IMR-90 (cell line): ENCODE measurements around the gene MYO1D.

Experiments used
- POLR2A ChIP-seq: IDR thresholded peaks from 2 replicates; pipeline ENCODE4 v1.6.1; 2012; ENCODE audit warnings: mild to moderate bottlenecking, low read depth, low read length
- RAD21 ChIP-seq: IDR thresholded peaks from 2 replicates; pipeline ENCODE4 v1.6.1; 2012; ENCODE audit warnings: low read length, improper control_type of control experiment
- TF ChIP-seq, protein P1 (sequence below): conservative IDR thresholded peaks from 2 replicates; pipeline ENCODE4 v1.5.1; 2012; ENCODE audit warnings: mild to moderate bottlenecking, low read depth, low read length, improper control_type of control experiment
- TF ChIP-seq, protein P2 (sequence below): fragments of 150-350 bp; IDR thresholded peaks from 2 replicates; pipeline ENCODE4 v1.6.1; 2016; ENCODE audit warnings: low read depth, mild to moderate bottlenecking, low read length, moderate library complexity, borderline replicate concordance

DNA sequence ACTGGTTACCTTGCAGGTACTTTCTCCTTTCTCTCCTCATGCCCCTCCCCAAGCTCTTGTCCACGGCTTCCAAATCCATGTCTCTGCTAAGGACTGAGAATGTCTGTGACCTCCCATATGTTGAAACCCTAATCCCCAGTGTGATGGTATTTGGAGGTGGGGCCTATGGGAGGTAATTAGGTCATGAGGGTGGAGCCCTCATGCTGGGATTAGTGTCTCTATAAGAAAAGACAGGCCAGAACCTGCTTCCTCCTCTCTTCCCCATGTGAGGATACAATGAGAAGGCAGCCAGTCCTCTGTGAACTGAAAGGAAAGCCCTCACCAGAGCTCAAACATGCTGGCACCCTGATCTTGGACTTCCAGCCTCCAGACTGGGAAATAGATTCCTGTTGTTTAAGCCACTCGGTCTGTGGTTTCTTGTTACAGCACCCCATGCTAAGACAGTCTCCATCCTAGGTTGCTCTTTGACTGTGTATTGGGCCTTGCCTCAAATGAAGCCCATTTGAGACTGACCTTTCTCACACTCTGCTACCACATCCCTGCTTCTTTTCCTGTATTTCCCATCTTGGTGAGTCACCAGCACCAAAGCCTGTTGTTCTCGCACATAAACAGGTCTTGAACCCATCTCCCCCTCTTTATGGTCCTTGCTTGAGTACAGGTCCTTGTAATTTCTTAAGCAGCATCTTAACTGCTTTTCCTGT lies 255.2 kb downstream of the MYO1D start:
- TF ChIP-seq, protein P1, sequence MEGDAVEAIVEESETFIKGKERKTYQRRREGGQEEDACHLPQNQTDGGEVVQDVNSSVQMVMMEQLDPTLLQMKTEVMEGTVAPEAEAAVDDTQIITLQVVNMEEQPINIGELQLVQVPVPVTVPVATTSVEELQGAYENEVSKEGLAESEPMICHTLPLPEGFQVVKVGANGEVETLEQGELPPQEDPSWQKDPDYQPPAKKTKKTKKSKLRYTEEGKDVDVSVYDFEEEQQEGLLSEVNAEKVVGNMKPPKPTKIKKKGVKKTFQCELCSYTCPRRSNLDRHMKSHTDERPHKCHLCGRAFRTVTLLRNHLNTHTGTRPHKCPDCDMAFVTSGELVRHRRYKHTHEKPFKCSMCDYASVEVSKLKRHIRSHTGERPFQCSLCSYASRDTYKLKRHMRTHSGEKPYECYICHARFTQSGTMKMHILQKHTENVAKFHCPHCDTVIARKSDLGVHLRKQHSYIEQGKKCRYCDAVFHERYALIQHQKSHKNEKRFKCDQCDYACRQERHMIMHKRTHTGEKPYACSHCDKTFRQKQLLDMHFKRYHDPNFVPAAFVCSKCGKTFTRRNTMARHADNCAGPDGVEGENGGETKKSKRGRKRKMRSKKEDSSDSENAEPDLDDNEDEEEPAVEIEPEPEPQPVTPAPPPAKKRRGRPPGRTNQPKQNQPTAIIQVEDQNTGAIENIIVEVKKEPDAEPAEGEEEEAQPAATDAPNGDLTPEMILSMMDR, result no peak
- TF ChIP-seq RAD21, result no peak
- no peak for TF ChIP-seq POLR2A
- TF ChIP-seq, protein P2, sequence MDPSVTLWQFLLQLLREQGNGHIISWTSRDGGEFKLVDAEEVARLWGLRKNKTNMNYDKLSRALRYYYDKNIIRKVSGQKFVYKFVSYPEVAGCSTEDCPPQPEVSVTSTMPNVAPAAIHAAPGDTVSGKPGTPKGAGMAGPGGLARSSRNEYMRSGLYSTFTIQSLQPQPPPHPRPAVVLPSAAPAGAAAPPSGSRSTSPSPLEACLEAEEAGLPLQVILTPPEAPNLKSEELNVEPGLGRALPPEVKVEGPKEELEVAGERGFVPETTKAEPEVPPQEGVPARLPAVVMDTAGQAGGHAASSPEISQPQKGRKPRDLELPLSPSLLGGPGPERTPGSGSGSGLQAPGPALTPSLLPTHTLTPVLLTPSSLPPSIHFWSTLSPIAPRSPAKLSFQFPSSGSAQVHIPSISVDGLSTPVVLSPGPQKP, result no peak
